ENCODE data around the gene ZNRF1.
"Not testable (repeated sequence)": the region's sequence is repeated elsewhere in the genome, so short reads cannot be mapped to it uniquely, and the experiment has no call there.

Gene ZNRF1

GRCh38 chr16:75002474-75002873 lies 3.6 kb downstream of the ZNRF1 start:
- DNase-seq (ENCODE audit: low spot score) = no peak

- DNase-seq (ENCODE audit: low spot score) = no peak
Observed at GRCh38 chr16:75003931-75004330, 5.1 kb downstream of the ZNRF1 start.

- DNase-seq (ENCODE audit: low spot score) = no peak
Observed at GRCh38 chr16:75004460-75004859, 5.6 kb downstream of the ZNRF1 start.

- DNase-seq (ENCODE audit: low spot score) = no peak
Observed at GRCh38 chr16:75005697-75006096, 6.9 kb downstream of the ZNRF1 start.

DNA sequence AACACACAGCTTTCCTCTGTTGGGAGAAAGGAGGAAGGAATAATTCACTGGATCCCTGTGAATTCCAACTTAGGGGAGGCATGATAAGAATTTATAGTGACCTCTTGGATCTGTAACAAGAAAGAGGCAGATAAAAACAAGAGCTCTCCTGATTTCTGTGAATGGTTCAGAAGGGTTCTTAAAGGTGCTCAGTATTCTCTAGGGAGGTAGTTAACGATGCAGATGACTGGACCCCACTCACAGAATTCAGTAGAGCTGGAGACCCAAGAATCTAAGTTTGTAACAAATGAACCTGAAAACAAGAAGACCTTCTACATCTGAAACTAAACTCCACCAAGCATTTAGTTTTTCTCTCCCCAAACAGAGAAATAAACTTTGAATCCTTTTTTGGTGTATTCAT lies 8.6 kb downstream of the ZNRF1 start:
- DNase-seq (ENCODE audit: low spot score) = no peak

DNA sequence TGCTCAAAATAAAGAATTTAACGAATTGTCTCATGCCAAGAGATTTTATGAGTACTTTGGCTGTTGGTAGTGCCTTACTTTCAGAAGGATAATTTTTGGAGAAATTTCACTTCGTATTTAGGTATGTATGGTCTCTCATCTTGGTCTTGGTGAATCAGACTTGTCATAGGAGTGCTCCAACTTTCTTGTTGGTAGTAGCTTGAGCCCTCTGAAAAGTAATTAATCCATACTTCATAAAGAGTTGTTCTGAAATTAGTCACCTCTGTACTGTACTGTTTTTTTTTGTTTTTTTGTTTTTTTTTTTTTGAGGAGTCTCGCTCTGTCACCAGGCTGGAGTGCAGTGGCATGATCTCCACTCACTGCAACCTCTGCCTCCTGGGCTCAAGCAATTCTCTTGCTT lies 11.6 kb downstream of the ZNRF1 start:
- no peak for DNase-seq (ENCODE audit: low spot score)

GRCh38 chr16:75011634-75012307 lies 12.9 kb downstream of the ZNRF1 start:
- DNase-seq (ENCODE audit: low spot score) = no peak

DNA sequence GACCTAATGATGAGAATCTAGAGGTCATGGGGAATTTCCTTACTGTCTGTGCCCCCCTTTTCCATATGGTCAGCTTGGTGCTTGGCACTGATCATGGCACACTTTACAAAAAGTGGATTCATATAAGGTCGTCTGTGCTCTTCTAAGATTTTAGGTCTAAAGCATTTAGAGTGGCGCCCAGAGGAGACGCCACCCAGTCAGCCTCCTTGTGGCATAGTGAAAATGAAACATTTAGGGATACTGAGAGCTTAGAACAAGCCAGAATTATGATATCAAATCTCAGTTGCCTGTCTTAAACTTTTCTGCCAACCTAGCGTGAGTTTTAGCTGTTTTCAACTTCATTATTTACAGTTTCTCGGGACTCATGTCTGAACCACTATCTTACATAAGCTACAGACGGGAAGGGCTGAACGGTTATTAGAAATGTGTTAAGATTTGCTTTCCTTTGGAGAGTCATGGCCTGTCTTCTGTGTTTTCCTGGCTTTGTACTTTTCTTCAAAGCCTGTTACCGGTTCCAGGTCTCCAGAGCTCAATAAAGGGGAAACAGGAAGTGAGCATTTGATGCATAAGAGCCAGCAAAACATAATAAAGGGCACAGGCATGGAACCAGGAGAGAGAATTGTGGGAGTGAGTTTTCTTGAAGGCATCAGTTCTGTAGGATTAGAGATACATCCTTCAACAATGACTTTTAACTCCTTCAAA lies 13.7 kb downstream of the ZNRF1 start:
- no peak for DNase-seq (ENCODE audit: low spot score)

GRCh38 chr16:75013123-75013522 lies 14.3 kb downstream of the ZNRF1 start:
- DNase-seq (ENCODE audit: low spot score) = not testable (repeated sequence)

DNA sequence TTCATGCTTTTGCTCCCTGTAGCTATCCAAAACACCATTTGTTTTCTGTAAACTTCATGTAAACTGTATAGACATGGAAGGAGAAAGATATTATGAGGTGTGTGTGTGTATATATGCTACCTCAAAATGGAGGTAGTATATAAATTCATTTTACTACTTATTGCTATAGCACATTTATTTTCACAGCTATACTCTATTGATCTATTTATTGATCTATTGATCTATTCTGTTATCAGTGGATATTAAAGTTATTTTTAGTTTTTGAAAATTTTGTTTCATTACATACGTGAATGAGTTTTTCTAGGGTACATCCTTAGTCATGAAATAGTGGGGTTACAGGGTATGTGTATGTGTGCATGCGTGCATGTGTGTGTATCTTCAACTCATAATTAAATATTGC lies 15.5 kb downstream of the ZNRF1 start:
- no peak for DNase-seq (ENCODE audit: low spot score)

GRCh38 chr16:75016451-75017081 lies 17.7 kb downstream of the ZNRF1 start:
- not testable (repeated sequence) for DNase-seq (ENCODE audit: low spot score)

GRCh38 chr16:75017670-75018525 lies 19.1 kb downstream of the ZNRF1 start:
- DNase-seq (ENCODE audit: low spot score) = no peak

DNA sequence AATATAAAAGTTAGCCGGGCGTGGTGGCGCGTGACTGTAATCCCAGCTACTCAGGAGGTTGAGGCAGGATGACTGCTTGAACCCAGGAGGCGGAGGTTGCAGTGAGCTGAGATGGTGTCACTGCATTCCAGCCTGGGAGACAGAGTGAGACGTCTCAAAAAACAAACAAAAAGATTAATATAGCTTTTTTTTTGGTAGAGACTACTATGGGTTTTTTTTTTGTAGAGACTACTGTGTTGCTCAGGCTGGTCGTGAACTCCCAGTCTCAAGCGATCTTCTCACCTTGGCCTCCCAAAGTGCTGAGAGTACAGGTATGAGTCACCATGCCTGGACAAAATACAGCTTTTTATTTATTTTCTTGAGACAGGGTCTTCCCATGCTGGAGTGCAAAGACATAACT lies 20.2 kb downstream of the ZNRF1 start:
- no peak for DNase-seq (ENCODE audit: low spot score)

DNA sequence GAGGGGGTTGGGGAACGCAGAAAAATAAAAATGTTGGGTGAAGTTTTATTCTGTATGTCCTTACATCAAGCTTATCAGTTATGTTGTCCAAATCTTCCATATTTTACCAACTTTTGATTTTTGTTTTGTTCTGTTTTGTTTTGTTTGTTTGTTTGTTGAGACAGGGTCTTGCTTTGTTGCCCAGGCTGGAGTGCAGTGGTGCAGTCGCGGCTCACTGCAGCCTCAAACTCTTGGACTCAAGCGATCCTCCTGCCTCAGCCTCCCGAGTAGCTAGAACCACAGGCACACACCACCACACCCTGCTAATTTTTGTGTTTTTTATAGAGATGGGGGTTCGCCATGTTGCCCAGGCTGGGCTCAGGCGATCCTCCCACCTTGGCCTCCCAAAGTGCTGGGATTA lies 20.8 kb downstream of the ZNRF1 start:
- DNase-seq (ENCODE audit: low spot score) = no peak

- no peak for DNase-seq (ENCODE audit: low spot score)
Observed at GRCh38 chr16:75021410-75021809, 22.6 kb downstream of the ZNRF1 start.

- DNase-seq (ENCODE audit: low spot score) = no peak
Observed at GRCh38 chr16:75022567-75022966, 23.7 kb downstream of the ZNRF1 start.

DNA sequence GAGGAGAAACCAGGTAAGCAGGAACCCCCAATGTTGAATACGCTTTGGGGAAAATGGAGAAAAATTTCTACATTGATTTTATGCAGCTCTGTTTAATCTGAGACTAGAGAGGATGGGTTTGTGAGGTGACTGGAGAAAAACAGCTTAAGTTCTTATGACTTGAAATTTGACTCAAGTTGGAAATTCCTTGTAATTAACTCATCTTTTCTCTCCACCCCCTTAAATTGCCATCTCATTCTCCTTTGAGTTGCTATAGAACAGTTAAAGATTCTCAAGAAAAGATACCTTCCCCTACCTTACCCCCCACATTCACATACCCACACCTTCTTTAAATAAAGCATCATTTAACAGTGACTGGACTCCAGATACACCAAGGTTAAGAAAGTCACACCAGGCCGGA lies 24.2 kb downstream of the ZNRF1 start:
- no peak for DNase-seq (ENCODE audit: low spot score)

DNA sequence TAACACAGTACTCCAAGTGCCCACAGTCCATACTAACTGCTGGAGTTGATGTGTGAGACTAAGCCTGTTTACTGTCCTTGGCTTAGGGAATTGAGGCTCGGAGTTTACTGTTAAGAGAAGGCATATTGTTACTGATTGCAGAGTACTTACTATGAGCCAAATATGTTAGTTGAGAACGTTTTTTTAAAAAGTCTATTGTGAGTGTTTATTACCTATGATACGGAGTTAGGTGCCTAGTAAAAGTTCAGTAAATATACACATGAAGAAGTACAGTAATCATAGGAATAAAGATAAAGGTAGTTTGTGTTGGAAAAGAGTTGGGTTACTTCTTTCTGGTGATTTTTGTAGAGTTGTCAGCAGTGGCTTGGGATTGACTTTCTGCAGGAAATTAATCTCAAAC lies 25.4 kb downstream of the ZNRF1 start:
- no peak for DNase-seq (ENCODE audit: low spot score)

GRCh38 chr16:75024594-75024993 lies 25.8 kb downstream of the ZNRF1 start:
- no peak for DNase-seq (ENCODE audit: low spot score)

DNA sequence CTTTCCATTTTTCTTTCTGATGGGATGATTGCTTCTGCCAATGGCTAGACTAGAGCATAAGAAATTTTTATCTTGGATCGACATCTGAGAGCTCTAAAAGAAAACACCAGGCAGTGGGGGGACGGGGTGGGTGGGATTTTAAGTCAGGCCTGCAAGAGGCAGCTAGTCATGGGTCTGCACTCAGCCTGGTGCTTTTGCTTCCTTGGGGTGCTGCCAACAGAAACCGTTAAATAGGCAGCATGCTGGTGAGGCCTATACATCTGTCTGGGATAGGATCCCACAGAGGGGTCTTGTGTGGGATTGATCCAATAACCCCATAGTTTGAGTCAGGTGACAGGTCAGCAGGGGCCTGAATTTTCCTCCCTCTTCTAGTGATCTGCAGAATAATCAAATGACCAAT lies 26.9 kb downstream of the ZNRF1 start:
- DNase-seq (ENCODE audit: low spot score) = no peak

DNA sequence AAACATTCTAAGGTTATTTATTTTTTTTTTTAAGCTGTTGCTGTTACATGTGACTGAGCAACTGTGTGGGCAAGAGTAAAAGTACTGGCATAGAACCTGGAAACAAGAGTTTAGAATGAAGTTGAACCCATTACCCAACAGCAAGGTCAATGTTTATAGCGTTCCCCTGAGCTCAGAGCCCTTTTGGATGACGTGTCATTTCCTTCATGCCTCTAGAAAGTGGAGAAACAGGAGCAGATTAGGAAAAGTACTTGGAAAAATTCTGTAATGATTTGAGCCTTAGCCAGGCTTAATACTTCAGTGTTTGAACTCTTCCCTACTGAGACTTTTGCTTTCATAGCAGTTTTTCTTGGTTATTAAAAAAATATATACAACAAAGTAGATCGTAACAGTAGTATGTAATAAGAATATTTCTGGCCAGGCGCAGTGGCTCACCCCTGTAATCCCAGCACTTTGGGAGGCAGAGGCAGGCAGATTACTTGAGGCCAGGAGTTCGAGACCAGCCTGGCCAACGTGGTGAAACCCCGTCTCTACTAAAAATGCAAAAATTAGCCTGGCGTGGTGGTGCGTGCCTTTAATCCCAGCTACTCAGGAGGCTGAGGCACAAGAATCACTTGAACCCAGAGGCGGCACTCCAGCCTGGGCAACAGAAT lies 27.5 kb downstream of the ZNRF1 start:
- DNase-seq (ENCODE audit: low spot score) = not testable (repeated sequence)

- no peak for DNase-seq (ENCODE audit: low spot score)
Observed at GRCh38 chr16:75026892-75027391, 28.1 kb downstream of the ZNRF1 start.

All from RKO (cell line).